Muscle layer of colon (tissue), 2 donors: ENCODE measurements around the gene ID1.
"Not testable (repeated sequence)": the region's sequence is repeated elsewhere in the genome, so short reads cannot be mapped to it uniquely, and the experiment has no call there.

Experiments used
- H3K27ac ChIP-seq: one replicate; pipeline ENCODE4 v1.7.0; 2013; ENCODE audit warnings: low read depth, mild to moderate bottlenecking, low read length, moderate library complexity
- H3K27me3 ChIP-seq, 2 donors: one replicate each; pipeline ENCODE4 v1.7.0; 2013; ENCODE audit warnings: low read length in 2 of 2, mild to moderate bottlenecking in 2 of 2; ENCODE audit not compliant: insufficient read depth in 2 of 2, control insufficient read depth in 1 of 2
- H3K36me3 ChIP-seq: one replicate; pipeline ENCODE4 v1.7.0; 2013; ENCODE audit warnings: mild to moderate bottlenecking, low read length; ENCODE audit not compliant: insufficient read depth
- H3K4me1 ChIP-seq: one replicate; pipeline ENCODE4 v1.7.0; 2013; ENCODE audit warnings: mild to moderate bottlenecking, low read length; ENCODE audit not compliant: insufficient read depth
- H3K4me3 ChIP-seq, 2 donors: one replicate each; pipeline ENCODE4 v1.7.0; 2013; ENCODE audit warnings: low read length in 2 of 2, low read depth in 1 of 2, mild to moderate bottlenecking in 1 of 2, moderate library complexity in 1 of 2
- H3K9ac ChIP-seq: one replicate; pipeline ENCODE4 v1.7.0; 2013; ENCODE audit warnings: low read length
- H3K9me3 ChIP-seq: one replicate; pipeline ENCODE4 v1.7.0; 2013; ENCODE audit warnings: mild to moderate bottlenecking, low read length
- donor health status: abdominal sarcoma.
- donor health status: Adenocarcinoma of cecum.

ID1 gene

DNA sequence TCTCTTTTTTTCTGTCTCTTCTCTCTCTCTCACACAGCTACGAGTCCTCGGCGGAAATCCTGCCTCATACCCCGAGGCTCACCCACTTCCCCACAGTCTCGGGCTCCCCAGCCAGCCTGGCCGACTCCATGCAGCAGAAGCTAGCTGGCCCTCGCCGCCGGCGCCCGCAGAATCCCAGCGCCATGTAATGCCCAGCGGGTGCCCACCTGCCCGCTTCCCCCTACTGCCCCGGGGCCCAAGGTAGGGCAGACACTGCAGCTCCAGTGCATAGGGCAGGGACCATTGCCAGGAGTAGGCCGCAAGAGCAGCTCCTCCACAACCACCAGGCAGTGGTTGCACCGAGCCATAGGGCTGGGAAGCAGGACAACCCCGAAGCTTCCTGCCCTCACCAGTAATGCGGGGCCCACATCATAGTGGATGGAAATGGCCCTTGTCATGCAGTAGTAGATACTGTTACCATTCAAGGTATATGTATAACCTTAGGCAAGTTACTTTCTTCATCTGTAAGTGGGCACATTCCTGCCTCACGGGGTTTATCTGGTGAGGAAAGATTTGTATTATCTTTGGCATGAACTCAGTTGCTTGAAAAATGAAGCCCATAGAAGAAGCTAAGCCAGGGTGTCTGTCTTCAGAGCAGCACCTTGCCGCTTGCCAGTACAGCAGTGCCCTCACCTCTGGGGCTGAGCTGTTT, 36.9 kb upstream of the ID1 start:
- H3K4me3 ChIP-seq, result no peak overlapping the region
- H3K27ac ChIP-seq, result no peak overlapping the region
- H3K4me1 ChIP-seq, result peaks cover 12% of the 10 kb centered on the region
- H3K27me3 ChIP-seq, result no peaks in the 10 kb centered on the region
- no peak overlapping the region for H3K9ac ChIP-seq
- H3K9me3 ChIP-seq, result no peaks in the 10 kb centered on the region
- H3K36me3 ChIP-seq, result peaks cover 28% of the 10 kb centered on the region

DNA sequence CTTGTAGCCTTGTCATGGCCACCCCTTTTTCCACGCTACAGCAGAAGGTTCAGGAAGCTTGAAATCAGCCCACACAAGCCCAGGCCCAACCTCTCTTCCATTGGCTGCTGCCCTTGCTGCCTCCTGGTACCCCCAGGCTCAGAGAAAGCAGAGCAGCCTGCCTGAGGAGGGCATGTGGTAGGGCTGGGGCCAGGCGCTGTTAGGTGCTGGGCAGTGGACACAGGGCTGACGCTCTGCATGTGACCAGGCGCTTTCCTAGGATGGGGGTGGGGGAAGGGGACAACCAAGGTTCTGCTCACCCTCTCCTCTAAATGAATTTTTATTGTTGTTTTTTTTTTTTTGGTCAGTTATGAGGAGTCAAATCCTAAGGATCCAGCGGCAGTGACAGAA, 36.3 kb upstream of the ID1 start:
- Histone ChIP-seq H3K27ac (no peak overlapping the region), H3K4me1 (peaks cover 16% of the 10 kb centered on the region), H3K36me3 (peaks cover 27% of the 10 kb centered on the region)

DNA sequence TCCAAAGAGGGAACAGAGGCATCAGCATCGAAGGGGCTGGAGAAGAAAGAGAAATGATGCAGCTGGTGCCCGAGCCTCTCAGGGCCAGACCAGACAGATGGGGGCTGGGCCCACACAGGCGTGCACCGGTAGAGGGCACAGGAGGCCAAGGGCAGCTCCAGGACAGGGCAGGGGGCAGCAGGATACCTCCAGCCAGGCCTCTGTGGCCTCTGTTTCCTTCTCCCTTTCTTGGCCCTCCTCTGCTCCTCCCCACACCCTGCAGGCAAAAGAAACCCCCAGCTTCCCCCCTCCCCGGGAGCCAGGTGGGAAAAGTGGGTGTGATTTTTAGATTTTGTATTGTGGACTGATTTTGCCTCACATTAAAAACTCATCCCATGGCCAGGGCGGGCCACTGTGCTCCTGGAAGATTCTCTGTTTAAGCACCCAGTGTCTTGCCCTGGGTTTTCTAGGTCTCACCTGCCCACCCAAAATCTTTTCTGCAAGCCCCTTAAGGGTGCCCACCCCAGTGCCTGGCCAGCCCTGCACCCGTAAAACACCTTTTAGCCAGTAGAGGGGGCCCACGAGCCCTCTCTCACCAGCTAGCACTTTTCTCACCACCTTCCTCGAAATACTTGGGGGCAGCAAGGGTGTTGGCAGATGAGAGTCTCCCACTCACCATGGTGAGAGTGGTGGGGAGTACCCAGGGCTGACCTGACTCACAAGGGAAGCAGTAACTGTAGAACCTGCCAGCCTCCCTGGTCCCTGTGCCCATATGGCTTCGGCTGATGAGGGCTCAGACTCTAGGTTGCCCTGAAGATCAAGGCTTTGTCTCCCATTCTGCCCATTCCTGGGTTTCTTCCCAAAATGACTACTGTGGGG, 35.7 kb upstream of the ID1 start:
- Histone ChIP-seq H3K4me1 (peaks cover 16% of the 10 kb centered on the region), H3K4me3 (no peak overlapping the region), H3K27ac (peak overlapping the region; percentile 35), H3K9ac (no peak overlapping the region), H3K27me3 (no peaks in the 10 kb centered on the region), H3K36me3 (peaks cover 22% of the 10 kb centered on the region), H3K9me3 (no peaks in the 10 kb centered on the region)

More for the DNA sequence above, 36.3 kb upstream of the ID1 start:
- Histone ChIP-seq H3K9me3 (no peaks in the 10 kb centered on the region), H3K9ac (no peak overlapping the region), H3K27me3 (no peaks in the 10 kb centered on the region), H3K4me3 (no peak overlapping the region)

DNA sequence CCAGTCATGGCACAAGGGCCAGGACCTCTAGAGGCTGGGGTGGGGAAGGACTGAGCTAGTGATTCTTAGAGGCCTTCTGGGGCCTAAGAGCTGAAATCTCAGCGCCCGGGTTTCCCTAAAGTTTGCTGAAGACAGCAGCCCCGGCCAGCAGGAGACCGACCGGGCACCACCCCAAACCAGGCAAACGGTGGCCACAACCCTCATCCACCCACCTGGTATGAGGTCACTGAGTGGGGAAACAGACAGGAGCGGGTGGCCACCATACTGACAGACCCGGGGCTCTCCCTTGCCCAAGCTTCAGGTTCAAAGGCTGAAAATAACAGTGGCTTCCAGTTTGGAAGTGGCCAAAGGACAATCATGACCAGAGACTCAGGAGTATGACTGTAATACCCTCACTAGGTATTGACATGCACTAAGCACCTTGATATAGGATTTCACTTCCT, 35.0 kb upstream of the ID1 start:
- no peak overlapping the region for H3K9ac ChIP-seq
- H3K9me3 ChIP-seq, result no peaks in the 10 kb centered on the region
- H3K4me3 ChIP-seq, result no peak overlapping the region
- H3K27me3 ChIP-seq, result no peaks in the 10 kb centered on the region
- H3K36me3 ChIP-seq, result peaks cover 20% of the 10 kb centered on the region
- H3K27ac ChIP-seq, result peak overlapping the region; percentile 35
- H3K4me1 ChIP-seq, result peaks cover 16% of the 10 kb centered on the region

DNA sequence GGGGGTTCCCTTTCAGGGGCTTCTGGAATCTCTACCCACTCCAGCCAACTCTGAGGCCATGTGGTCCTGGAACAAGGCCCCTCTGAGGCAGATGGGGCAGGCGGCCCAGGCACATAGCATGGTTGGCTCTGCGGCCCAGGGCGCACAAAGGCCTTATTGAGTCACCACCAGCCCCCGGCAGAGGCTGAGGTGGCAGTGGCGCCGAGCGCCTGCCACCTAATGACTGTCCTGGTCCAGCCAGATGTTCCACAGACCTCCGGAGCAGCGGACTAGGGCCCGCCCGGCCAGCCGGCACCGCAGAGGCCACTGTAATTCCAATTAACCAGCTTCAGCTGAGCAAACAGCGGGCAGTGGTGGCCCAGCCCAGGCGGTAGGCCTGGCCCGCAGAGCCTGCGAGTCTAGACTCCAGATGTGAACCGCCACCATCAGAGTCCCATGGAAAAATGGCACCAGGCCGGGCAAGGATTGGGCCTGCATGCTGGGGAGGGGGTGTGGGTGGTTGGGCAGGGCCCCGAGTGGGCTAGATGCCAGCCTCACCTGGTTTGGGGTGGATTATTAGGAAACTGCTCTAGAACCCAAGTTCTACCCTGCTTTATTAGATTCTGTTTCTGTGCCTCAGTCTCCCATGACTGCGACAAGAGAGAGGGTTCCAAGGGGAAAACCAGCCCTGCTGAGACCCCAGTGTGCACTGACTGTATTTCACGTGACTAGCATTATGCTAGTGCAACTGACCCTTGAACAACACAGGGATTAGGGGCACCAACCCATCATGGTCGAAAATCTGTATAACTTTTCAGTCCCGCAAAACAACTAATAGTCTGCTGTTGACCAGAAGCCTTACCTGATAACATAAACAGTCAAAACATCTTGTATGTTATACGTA, 34.1 kb upstream of the ID1 start:
- no peaks in the 10 kb centered on the region for H3K27me3 ChIP-seq
- no peaks in the 10 kb centered on the region for H3K9me3 ChIP-seq
- H3K27ac ChIP-seq, result no peak overlapping the region
- no peak overlapping the region for H3K9ac ChIP-seq
- H3K4me3 ChIP-seq, result no peak overlapping the region
- H3K36me3 ChIP-seq, result peaks cover 20% of the 10 kb centered on the region
- peaks cover 16% of the 10 kb centered on the region for H3K4me1 ChIP-seq

DNA sequence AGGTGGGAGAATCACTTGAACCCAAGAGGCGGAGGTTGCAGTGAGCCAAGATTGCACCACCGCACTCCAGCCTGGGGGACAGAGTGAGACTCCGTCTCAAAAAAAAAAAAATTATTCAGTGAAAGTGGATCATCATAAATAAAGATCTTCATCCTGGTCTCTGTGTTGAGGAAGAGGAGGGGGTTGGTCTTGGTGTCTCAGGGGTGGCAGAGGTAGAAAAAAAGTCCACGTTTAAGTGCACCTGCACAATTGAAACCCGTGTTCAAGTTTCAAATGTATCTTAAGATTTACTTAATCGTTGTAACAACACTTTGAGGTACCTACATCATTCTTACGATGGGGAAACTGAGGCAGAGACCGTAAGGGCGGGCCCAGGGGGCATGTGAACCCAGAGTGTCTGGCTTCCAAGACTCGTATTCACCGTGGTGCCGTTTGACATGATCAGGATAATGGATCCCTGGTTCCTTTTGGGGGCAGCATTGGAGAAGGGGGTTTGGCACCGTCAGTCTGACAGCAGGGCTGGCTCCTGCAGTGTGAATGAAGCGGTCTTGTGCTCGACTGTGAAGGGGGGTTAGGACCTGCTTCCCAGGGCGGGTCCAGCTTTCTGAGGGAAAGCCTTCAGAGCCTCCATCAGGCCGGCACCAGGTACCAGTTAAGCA, 32.9 kb upstream of the ID1 start:
- Histone ChIP-seq H3K4me3 (peak overlapping the region; percentile 44 to 71), H3K27ac (peak overlapping the region; percentile 97), H3K27me3 (no peaks in the 10 kb centered on the region), H3K4me1 (peaks cover 16% of the 10 kb centered on the region), H3K9me3 (no peaks in the 10 kb centered on the region), H3K36me3 (peaks cover 12% of the 10 kb centered on the region), H3K9ac (peak overlapping the region; percentile 72)

DNA sequence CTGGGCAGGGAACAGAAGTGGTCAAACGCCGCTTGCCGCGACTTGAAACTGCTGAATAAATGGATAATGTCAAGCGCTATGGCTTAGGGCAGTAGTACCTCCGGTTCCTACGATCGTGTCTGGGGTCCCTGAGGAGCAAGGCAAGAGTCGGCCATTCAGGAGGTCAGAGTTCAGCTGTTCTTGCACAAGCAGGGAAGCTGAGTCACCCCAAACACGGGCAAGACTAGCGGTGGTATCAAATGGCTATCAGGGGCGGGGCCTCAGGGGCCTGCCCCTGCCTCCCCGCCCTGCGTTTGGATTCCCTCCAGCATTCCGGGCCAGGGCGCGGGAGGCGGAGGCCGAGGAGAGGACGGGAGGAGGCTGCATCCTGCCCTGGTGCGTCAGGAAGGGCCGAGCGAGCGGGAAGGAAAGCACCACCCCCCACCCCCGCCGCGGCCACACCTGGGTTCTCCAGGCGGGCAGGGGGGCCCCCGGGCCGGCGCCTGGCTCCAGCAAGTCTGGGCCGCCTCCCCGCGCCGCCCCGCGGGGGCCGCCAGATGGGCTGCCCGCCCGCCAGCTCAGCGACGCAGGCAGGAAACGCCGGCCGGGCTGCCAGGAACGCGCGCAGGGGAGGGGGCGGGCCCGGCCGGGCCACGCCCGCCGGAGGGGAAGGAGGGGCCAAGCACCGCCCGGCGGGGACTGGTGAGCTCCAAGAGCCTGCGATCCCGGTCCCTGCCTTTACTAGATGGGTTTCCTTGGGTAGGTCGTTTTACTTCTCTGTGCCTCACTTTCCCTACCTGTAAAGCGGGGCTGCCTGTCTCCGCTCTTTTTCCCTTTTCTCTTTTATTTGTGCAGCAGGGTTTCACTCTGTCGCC, 32.2 kb upstream of the ID1 start:
- no peaks in the 10 kb centered on the region for H3K27me3 ChIP-seq
- H3K9ac ChIP-seq, result peak overlapping the region; percentile 72
- H3K4me3 ChIP-seq, result peak overlapping the region; percentile 44 to 71
- H3K9me3 ChIP-seq, result no peaks in the 10 kb centered on the region
- peaks cover 8% of the 10 kb centered on the region for H3K36me3 ChIP-seq
- H3K4me1 ChIP-seq, result peaks cover 16% of the 10 kb centered on the region
- H3K27ac ChIP-seq, result peak overlapping the region; percentile 97

DNA sequence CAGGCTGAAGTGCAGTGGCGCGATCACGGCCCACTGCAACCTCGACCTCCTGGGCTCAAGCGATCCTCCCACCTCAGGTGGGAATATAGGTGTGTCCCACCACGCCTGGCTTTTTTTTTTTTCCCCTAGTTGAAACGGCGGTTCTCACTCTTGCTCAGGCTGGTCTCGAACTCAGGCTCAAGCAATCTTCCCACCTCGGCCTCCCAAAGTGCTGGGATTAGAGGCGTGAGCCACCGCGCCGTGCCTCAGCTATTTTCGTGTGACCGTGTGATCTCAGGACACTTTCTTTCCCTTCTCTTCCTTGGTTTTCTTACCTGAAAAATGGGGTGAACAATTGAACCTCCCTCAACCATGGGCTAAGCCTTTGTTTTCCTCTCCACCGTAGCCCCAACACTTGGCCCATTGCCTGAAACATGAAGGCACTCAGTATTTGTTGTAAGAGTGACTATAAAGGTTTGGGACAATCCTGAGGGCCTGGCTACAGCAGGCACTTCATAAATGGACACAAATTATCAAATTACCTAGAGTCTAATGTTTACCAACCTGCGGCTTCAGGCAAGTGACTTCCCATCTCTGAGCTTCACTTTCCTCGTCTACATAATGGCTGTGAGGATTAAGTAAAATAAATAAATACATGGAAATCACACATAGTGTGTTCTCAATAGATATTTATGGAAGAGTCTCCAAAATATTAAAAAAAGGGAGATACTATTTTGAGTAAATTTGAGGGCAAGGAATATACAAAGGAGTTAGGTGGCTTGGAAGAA, 31.4 kb upstream of the ID1 start:
- Histone ChIP-seq H3K36me3 (peaks cover 5% of the 10 kb centered on the region), H3K9ac (peak overlapping the region; percentile 42), H3K4me3 (peak overlapping the region; percentile 38 to 47), H3K4me1 (peaks cover 16% of the 10 kb centered on the region), H3K27me3 (no peaks in the 10 kb centered on the region), H3K9me3 (no peaks in the 10 kb centered on the region), H3K27ac (peak overlapping the region; percentile 97)

DNA sequence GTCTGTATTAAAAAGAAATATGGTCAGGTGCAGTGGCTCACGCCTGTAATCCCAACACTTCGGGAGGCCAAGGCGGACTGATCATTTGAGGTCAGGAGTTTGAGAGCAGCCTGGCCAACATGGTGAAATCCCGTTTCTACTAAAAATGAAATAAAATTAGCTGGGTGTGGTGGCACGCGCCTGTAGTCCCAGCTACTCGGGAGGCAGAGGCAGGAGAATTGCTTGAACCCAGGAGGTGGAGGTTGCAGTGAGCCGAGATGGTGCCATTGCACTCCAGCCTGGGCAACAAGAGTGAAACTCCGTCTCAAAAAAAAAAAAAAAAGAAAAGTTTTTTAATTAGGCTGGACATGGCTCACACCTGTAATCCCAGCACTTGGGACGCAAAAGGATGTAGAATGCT, 30.1 kb upstream of the ID1 start:
- not testable (repeated sequence) for H3K9me3 ChIP-seq, H3K27ac ChIP-seq, H3K36me3 ChIP-seq, H3K9ac ChIP-seq, H3K27me3 ChIP-seq, H3K4me3 ChIP-seq
- peaks cover 13% of the 10 kb centered on the region for H3K4me1 ChIP-seq

DNA sequence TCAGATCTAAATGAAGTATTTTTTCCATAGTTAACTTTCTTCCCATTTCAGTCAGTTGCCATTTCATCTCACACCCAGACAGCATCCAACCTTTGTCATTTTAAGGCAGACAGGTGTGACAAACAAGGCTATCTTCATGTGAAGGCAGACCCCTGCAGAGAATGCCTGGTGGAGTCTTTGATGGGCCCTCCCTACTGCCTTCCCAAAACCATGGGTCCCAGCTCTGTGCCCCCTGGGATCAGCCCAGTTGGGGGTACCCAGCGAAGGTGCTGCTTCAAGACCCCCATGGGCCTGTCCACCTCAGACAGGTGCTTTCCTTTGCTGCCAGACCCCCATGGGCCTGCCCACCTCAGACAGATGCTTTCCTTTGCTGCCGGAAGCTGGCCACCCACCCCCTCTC, 28.3 kb upstream of the ID1 start:
- no peak overlapping the region for H3K4me3 ChIP-seq
- no peaks in the 10 kb centered on the region for H3K27me3 ChIP-seq
- H3K9ac ChIP-seq, result no peak overlapping the region
- no peak overlapping the region for H3K27ac ChIP-seq
- H3K4me1 ChIP-seq, result peaks cover 10% of the 10 kb centered on the region
- no peaks in the 10 kb centered on the region for H3K9me3 ChIP-seq
- no peaks in the 10 kb centered on the region for H3K36me3 ChIP-seq
